SK-N-MC (cell line): Measurements from ENCODE around the gene FUS.

Experiments used
- EZH2 ChIP-seq: fragments of 200-600 bp; sonication (generic); IDR thresholded peaks from one replicate; pipeline ENCODE4 v1.6.1; 2017; ENCODE audit warnings: antibody characterized with exemption
- FOXP2 ChIP-seq: optimal IDR thresholded peaks from 2 replicates; pipeline ENCODE3; 2011; ENCODE audit warnings: mild to moderate bottlenecking, moderate library complexity; ENCODE audit not compliant: insufficient read depth; ENCODE audit errors: extremely low read length, control extremely low read depth
- POLR2AphosphoS5 ChIP-seq: IDR thresholded peaks from 2 replicates; pipeline ENCODE4 v1.6.1; 2012; ENCODE audit warnings: mild to moderate bottlenecking, low read depth, low read length, borderline replicate concordance

DNA sequence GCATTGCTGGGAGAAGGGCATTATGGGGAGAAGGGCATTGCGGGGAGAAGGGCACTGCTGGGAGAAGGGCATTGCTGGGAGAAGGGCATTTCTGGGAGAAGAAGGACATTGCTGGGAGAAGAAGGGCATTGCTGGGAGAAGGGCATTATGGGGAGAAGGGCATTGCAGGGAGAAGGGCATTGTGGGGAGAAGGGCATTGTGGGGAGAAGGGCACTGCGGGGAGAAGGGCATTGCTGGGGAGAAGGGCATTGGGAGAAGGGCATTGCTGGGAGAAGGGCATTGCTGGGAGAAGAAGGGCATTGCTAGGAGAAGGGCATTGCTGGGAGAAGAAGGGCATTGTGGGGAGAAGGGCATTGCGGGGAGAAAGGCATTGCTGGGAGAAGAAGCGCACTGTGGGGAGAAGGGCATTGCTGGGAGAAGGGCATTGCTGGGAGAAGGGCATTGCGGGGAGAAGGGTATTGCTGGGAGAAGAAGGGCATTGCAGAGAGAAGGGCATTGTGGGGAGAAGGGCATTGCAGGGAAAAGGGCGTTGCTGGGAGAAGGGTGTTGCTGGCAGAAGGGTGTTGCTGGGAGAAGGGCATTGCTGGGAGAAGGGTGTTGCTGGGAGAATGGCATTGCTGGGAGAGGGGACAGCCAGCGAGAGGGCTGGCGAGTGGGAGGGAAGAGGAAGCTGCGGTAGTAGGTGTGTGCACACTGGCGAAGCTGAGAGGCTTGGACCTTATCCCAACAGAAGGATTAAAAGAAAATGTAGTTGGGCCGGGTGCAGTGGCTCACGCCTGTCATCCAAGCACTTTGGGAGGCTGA is 41.6 kb downstream of the FUS start:
- TF ChIP-seq POLR2AphosphoS5 (no peak), EZH2 (no peak), FOXP2 (no peak)
